Middle frontal gyrus (tissue), 1 donor: ENCODE data around the gene MAPK4.
"Not testable (repeated sequence)": the region's sequence is repeated elsewhere in the genome, so short reads cannot be mapped to it uniquely, and the experiment has no call there.

Experiments used
- DNase-seq: peaks from one replicate; pipeline ENCODE4 v3.0.0-alpha.2; 2015; ENCODE audit warnings: low spot score; ENCODE audit errors: extremely low spot score

The MAPK4 gene

DNA sequence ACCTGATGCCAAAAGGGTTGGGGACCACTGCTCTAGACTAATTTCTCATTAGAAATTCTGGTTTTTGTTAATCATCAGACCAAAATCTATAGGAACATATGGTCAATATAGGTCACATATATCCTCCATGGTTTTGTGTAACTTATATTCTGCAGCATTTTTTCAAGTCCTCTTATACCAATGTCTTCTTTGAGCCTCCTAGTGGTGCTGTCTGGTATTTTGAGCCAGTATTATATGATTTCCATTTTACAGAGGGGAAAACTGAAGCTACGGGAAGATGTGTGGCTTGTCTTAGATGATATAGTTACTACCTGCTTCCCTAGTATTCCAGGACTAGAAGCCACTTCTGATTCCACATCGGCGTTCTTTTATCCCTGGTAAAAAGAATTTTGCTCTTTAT is 13.8 kb downstream of the MAPK4 start:
- DNase-seq = no peak

DNA sequence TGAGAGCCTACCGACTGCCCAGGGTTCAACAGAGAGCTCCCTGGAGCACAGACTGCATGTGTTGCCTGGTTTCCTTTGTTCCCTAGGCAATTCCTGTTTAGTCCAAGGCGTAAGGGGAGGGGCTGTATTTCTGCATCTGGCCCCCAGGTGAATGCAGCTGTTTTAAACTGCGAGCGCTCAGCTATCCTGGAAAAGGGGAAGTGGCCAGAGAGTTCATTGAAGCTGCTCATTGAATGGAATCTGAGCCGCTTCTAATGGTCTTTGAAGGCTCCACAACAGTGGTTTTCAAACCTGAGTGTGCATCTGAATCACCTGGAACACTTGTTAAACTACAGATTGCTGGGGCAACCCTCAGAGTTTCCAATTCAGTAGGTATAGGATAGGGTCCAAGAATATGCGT is 18.1 kb downstream of the MAPK4 start:
- no peak for DNase-seq

DNA sequence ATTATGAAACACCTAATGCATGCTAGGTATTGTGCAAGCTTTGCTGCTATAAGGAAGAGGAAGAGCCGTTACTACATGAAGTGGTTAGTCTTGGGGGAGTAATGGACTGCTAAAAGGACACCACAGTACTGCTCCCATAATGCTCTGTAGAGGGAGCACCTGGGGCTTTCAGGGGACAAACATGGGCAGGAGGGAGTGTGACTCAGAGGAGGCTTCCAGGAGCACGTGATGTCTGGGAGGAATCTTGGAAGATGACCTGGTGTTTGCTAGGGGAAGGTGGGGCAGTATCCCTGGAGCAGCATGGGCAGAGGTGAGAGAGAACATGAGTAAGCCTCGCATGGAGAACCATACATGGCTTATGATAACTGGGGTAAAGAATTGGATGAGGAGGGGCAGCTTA is 18.8 kb downstream of the MAPK4 start:
- DNase-seq = no peak

DNA sequence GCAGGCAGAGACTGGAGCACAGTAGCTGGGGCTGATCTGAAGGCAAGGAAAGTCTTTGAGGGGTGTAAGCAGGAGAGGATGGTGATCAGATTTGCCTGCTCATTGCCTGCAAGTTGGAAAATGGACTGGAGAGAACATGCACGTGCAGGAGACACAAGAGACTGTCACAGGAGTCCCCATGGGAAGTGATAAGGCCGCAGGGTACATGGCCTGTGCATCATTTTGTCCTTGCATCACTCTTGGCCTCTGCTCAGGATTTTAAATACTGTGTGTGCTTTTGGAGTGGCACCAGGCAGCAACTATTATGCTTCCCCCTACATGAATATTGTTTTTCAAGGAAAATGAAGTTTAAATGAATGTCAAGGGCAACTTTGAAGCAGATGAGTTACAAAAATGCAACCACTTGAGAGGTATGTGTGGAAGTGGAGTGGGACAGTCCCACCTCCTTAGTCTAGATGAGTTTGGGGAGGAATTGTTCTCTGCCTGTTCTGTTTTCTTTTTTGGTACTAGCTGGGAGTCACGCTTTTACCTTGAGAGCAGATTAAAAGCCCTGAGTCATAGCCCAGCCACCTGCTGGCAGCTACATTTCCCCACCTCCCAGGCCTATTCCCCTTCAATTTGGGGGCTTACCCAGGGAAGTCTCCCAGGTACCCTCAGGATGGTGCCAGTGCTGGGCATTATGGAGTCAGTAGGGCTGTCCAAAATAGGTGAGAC is 19.3 kb downstream of the MAPK4 start:
- no peak for DNase-seq

DNA sequence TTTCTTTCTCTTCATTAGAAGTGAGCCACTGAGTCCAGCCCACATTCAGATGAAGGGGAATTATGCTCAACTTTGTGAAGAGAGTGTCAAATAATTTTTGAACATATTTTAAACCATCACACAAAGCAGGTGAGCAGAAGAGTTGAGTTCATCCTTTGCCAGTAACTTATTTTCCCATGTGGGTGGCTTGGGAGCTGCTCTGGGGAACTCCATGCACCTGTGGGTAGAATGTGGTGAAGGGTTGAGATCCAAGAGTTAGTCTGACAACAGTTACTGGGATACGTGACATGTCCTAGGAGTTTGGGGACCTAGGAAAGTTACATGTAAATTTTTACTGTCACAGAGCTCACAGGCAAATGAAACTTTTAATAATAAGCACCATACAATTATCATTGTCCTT is 21.6 kb downstream of the MAPK4 start:
- DNase-seq = no peak

DNA sequence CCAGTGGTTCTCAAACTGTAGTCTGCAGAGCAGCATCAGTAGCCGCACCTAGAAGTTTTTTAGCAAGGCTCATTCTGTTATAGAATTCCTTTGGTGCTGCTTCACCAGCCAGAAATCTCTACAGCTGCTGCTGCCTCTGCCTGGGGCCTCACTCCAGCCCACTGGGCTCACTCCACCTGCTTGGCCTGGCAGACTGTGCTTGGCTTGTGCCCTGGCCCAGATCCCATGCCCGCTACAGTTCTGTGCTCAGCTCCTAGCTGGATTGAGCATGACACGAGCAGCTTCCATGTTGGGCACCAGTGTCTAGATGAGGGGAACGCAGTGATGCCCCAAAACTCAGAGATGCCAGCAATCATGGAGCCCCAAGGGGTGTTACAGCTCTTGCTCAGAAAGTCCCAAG is 22.6 kb downstream of the MAPK4 start:
- no peak for DNase-seq

DNA sequence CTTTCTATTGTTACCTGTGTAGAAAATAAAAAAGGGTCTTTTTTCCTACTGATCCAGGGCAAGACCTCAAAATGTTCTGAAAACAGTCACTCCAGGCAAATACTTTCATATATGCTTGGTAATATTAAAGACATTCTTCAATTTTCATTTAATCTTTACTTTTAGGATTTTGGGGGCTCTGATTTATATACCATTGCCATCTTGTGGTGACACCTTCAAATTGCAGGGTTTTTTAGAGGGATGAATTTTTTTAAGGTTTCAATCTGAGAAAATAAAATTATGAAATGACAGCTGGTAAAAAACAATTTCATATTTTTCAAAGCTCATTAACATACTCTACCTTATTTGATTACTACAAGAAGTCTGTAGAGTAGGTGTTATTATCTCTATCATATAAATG is 26.8 kb downstream of the MAPK4 start:
- DNase-seq = no peak

DNA sequence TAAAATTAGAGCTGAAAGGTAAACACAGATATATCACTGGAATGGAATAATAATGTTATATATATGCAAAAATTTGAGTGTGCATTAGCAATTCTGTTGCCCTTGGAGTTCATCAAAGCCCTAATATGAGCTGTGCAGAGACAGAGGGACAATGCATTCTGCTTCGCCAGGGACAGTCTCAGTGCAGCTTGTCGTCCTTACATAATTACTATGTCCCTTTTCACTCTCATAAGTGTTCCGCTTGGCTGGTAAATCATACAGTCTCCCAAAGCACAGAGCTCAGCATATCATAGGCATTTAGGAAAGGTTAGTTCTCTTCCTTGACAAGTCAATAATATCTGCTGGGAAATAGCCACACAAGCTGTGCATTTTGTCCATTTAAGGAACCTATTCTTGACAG is 30.7 kb downstream of the MAPK4 start:
- no peak for DNase-seq

DNA sequence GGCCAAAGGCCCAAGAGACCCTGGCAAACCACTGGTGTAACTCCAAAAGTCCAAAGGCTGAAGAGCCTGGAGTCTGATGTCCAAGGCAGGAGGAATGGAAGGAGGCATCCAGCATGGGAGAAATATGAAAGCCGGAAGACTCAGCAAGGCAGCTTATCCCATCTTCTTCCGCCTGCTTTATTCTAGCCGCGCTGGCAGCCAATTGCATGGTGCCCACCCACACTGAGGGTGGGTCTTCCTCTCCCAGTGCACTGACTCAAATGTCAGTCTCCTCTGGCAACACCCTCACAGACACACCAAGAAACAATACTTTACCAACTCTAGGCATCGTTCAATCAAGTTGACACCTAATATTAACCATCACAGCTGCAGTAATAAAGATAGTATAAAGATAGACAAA is 34.1 kb downstream of the MAPK4 start:
- DNase-seq = no peak

DNA sequence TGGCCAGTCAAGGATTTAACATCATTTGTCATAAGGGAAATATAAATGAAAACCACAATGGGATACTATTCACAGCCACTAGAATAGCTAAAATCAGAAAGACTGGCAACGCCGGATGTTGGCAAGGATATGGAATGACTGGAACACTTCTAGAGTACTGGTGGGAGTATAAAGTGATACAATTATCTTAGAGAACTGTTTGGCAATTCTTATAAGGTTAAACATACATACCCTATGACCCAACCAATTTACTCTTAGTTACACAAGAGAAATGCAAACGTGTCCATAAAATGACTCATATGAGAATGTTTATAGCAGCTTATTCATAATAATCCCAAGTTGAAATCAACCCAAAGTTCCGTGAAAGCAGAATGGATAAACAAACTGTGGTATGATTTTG is 35.1 kb downstream of the MAPK4 start:
- DNase-seq = no peak

DNA sequence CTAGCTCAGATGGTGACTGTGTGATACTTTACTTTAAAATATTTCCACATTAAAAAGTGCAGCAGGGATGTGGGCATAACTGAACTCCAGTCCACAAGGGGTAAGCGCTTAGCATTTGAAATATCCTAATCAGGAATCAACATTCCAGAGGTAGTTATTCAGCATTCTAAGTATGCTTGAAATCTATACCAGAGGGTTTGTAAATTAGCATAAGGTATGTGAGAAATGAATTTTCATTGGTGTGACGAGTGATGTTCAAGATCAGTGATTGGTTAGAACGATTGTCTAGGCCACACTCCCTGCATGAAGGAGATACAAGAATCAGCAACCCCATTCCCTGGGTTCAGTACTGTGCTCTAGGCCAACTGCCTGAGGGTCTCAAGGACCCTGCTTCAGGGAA is 42.6 kb downstream of the MAPK4 start:
- no peak for DNase-seq

DNA sequence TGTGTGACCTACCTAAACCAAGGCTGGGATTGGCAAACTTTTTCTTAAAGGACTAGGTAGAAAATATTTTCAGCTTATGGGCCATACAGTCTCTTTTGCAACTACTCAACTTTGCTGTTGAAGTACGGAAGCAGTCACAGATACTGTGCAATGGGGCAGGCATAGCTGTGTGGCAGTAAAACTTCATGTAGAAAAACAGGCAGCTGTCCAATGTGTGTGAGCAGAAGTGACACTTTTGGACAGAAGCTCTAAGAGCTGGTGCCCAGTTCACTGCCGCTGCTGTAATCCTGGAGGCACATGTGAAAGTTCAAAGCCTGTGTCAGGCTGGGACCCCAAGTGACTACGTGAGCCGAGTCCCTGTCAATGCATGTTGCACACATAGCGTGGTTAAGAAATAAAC is 46.7 kb downstream of the MAPK4 start:
- DNase-seq = no peak

DNA sequence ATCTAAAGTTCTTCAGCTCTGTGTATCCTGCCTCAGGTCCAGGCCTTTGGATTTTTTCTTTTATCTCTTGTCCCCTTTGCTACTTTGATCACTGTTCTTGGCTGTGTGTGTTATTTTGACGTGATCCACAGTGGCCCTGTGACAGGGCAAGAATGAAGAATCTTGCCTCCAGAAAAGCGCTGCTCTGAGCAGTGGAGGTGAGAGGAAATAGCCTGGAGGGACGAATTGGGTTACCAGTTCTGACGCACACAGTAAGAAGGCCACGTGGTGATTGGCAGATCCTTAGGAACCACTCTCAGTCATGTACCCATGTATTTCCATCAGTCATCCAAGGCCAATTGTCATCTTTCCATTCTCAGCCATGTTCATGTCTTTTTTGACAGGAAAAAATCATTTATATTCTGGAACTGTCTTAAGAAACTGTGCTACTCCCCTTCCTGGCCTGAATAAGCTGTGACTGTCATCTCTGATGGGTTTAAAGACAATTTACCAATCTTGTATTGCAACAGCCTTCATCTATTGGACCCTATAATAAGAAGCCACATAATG is 47.6 kb downstream of the MAPK4 start:
- DNase-seq = no peak

DNA sequence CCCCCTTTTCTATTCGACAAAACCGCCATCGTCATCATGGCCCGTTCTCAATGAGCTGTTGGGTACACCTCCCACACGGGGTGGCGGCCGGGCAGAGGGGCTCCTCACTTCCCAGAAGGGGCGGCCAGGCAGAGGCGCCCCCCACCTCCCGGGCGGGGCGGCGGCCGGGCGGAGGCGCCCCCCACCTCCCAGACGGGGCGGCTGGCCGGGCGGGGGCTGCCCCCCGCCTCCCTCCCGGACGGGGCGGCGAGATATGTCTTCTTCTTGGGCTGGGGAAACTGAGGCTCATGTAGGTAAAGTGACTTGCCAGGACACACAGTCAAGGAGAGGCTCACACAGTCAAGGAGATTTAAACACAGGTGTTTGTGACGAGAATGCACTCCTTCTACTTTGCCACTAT is 49.3 kb downstream of the MAPK4 start:
- not testable (repeated sequence) for DNase-seq

DNA sequence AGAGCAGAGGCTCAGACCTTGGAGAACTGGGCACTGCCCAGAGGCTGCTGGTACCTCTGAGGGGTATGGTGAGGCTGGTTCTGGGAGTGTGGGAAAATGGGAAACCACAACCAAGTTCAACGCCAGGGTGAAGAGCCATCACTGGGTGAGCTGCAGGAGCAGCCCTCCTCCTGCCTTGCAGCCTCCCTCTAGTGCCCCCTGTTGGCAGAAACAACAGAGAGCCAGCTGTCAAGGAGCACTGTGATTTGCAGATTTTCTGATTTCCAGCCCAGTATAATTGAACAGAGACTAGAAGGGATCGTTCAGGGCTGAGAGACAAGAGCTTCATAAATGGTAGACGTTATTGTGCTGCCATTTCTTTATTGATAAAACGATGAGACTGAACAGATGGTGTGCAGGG is 50.5 kb downstream of the MAPK4 start:
- DNase-seq = no peak

DNA sequence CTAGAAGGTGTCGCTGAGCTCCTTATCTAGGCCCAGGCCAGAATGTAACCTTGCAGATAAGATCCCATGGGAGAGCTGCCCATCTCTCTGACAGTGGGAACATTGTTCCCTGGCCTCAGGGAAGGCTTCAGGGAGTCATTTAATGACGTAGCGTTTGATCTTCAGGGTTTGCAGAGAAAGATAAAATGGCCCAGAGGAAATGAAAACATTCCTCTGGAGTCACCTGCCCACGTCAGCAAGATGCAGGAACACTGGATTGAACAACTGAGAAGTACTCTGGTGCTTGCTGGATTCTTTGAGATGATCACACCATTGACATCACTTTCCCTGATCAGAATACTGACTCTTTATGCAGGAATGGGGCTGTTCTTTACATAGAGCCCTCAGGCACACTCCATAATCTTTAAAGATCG is 51.6 kb downstream of the MAPK4 start:
- no peak for DNase-seq

DNA sequence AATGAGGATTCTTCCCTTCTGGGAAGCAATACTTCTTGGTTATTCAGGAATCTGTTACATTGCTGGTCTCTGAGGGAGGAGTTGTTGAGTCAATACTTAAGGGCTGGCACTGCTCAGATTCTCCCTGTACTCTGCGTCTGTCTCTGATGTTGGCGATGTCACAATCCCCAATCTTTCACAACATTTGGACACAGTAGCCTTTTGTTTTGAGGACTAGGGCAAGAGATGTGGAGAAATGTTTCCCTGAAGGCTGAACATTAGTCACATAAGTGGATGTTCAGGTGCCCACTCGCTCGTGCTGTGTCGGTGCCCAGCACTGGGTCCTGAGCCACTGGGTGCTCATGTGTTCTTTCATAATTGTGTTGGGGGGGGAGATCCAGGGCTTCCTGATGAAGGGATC is 55.0 kb downstream of the MAPK4 start:
- DNase-seq = no peak

DNA sequence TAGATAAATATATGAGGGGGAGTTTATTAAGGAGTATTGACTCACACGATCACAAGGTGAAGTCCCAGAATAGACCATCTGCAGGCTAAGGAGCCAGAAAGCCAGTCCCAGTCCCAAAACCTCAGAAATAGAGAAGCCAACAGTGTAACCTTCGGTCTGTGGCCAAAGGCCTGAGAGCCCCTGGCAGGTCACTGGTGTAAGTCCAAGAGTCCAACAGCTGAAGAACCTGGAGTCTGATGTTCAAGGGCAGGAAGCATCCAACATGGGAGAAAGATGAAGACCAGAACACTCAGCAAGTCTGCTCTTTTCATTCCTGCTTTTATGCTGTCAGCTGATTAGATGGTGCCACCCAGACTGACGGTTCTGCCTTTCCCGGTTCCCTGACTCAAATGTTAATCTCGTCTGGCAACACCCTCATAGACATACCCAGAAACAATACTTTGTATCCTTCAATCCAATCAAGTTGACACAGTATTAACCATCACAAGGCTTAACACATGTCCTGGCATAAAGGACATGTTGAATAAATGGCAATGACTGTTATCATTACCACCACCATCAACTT is 56.7 kb downstream of the MAPK4 start:
- DNase-seq = no peak

DNA sequence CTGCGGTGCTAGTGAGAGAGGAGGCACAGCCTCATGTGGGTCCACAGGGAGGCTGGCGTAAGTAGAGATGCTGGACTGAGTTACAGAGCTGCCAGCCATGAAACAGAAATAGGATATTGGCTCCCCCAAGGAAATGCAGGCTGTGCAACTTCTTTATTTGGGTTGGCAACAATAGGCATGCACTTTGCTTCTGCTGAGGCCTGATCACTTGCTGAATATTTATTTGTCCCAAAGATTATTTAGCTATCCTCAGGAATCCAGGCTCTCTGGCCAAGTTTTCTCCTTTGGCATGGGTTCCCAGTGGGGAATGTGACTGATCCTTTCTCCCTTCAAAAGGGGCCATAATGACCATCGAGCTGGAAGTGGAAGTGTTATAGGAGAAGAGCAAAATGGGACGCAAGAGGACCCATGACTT is 60.0 kb downstream of the MAPK4 start:
- DNase-seq = no peak

DNA sequence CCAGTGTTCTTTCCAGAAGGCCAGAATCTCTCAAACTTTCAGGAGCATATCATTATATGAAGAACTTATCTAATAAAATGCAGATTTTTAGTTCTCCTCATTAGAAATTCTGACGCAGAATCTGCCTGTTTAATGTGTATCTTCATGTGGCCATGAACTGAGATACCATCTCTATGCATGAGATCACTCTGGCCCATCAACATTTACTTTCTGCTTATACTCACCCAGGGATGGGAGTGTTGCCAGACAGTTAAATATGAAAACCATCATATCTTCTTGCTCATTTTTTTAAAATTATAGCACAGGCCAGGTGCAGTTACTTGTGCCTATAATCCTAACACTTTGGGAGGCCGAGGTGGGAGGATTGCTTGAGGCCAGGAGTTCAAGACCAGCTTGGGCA is 60.4 kb downstream of the MAPK4 start:
- DNase-seq = no peak

DNA sequence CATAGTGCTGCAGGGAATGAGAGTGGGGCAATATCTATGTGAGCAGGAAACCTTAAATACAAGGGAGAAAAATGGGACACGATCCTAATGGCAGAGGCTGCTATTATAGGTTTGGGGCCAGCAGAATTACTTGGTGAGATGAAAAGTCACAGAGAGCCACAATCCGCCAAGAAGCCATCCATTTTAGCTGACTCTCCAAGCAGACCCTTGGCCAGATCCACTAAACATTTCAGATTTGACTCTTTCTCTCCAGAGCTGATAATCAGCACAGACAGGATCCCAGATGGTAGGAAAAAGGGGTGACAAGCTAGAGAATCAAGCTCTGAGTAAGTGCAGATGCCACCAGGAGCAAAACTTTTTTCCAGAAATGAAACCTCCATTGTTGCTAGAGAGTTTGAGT is 61.5 kb downstream of the MAPK4 start:
- no peak for DNase-seq

DNA sequence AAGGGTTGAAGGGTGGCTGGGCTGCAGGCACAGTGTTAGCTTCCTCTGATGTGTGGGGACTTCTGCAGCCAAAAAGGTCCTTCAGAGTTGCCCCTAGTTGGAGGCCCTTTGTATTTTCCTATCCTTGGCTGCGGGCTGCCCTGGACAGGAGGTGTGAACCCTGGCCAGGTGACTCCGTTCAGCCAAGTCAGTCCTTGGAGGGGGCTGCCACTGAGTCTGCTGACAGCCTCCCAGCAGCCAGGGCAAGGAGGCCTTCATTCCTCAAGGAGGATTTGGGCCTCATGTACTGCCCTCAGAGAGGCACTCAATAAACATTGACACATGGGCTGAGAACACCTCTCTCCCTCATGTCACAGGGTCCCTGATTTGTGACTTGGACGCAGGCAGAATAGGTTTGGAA is 62.4 kb downstream of the MAPK4 start:
- DNase-seq = no peak

DNA sequence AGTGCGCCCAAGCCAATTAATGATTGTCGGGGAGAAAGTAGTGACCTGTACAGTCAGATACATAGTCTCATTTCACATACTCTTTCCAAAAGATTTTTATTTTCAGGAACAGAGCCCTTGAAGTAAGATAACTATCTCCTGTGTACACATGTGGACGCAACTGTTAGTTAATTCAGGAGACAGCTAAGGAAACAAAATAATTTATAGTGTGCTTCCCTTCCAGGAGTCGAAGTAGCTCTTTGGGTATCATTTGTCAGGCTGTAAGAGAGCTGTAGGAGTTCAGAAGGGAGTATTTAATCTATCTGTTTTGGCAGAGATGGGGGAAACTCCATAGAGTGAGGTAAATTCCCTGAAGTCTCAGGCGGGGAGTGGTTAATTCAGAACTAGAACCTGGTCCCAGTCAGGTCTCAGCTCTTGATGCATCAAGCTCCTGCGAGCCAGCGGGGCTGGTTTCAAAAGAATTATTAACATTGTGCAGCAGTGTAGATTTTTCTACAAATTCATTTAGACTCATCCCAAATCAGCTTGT is 63.0 kb downstream of the MAPK4 start:
- no peak for DNase-seq
